ENCODE measurements around the gene PRKACB. TPM values are rescaled to one million over a fixed set of nuclear protein-coding genes. Genes with fewer than 3 reads are reported as not detected.

Gene PRKACB
- total and polyA plus RNA-seq, 4 donors, result 5.9 to 18.2 (median 8.9) TPM

DNA sequence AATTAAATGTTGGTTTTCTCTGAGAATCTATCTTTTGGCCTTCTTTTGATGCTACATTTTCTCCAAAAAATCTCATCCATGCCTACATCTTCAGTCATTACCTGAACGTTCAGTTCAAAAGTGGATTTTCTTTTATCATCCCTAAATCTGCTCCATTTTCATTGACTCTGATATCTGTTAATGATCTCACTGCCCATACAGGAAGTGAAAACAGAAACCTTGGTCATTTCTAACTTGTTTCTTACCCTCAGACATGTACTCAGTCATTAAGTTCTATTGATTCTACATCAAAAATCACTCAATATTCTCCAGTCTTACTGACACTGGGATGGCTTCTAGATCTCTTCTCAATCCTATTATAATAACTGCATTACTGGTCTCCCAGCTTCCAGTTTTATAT is 22.7 kb downstream of the PRKACB start (continued):
- TF ChIP-seq, protein P1, sequence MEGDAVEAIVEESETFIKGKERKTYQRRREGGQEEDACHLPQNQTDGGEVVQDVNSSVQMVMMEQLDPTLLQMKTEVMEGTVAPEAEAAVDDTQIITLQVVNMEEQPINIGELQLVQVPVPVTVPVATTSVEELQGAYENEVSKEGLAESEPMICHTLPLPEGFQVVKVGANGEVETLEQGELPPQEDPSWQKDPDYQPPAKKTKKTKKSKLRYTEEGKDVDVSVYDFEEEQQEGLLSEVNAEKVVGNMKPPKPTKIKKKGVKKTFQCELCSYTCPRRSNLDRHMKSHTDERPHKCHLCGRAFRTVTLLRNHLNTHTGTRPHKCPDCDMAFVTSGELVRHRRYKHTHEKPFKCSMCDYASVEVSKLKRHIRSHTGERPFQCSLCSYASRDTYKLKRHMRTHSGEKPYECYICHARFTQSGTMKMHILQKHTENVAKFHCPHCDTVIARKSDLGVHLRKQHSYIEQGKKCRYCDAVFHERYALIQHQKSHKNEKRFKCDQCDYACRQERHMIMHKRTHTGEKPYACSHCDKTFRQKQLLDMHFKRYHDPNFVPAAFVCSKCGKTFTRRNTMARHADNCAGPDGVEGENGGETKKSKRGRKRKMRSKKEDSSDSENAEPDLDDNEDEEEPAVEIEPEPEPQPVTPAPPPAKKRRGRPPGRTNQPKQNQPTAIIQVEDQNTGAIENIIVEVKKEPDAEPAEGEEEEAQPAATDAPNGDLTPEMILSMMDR (IDR thresholded peaks at IDR 0.05; ENCODE audit: low read depth, low read length, missing input control), result no peak
- TF ChIP-seq GABPA (IDR thresholded peaks at IDR 0.05 in 1 of 2, conservative IDR thresholded peaks at IDR 0.05 in 1 of 2) (no peak), EGR1 (IDR thresholded peaks at IDR 0.05; ENCODE audit: low read depth in 2 of 2) (no peak), RXRA (IDR thresholded peaks at IDR 0.05) (no peak)
- TF ChIP-seq, protein P2, sequence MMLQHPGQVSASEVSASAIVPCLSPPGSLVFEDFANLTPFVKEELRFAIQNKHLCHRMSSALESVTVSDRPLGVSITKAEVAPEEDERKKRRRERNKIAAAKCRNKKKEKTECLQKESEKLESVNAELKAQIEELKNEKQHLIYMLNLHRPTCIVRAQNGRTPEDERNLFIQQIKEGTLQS (IDR thresholded peaks at IDR 0.05), result no peak

DNA sequence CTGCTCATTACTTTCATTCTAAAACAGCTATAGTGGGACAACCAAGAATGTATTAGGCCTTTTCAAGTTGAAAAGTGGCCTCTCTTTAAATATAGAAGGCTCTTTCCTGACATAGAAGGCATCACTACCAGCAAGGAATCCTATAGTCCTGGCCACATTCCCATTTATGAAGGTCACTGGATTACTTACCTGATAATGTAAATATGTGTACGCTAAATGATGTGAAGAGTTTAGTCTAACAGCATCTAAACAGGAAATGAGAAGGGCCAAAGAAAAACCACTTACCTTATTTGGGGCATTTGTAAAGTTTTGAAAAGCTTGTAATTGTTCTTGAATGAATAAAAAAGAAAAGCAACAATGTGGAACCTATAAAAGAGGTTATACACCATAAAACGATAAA is 24.7 kb downstream of the PRKACB start:
- WGBS, result 86% methylated on average over 2 of the region's 2 CpGs
- DNase-seq (ENCODE audit: low spot score), result no peak
- TF ChIP-seq, protein P1 (IDR thresholded peaks at IDR 0.05; ENCODE audit: low read depth, low read length, missing input control), result no peak
- no peak for TF ChIP-seq HNF4A (conservative IDR thresholded peaks at IDR 0.05)
- no peak for TF ChIP-seq FOXA2 (IDR thresholded peaks at IDR 0.05)
- TF ChIP-seq HNF4G (IDR thresholded peaks at IDR 0.05), result no peak
- TF ChIP-seq EGR1 (IDR thresholded peaks at IDR 0.05; ENCODE audit: low read depth in 2 of 2), result no peak
- TF ChIP-seq RXRA (IDR thresholded peaks at IDR 0.05), result no peak
- TF ChIP-seq, protein P3, sequence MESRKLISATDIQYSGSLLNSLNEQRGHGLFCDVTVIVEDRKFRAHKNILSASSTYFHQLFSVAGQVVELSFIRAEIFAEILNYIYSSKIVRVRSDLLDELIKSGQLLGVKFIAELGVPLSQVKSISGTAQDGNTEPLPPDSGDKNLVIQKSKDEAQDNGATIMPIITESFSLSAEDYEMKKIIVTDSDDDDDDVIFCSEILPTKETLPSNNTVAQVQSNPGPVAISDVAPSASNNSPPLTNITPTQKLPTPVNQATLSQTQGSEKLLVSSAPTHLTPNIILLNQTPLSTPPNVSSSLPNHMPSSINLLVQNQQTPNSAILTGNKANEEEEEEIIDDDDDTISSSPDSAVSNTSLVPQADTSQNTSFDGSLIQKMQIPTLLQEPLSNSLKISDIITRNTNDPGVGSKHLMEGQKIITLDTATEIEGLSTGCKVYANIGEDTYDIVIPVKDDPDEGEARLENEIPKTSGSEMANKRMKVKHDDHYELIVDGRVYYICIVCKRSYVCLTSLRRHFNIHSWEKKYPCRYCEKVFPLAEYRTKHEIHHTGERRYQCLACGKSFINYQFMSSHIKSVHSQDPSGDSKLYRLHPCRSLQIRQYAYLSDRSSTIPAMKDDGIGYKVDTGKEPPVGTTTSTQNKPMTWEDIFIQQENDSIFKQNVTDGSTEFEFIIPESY (IDR thresholded peaks at IDR 0.05), result no peak
- no peak for TF ChIP-seq TAF1 (conservative IDR thresholded peaks at IDR 0.05)
- TF ChIP-seq YY1 (IDR thresholded peaks at IDR 0.05), result no peak
- TF ChIP-seq SP1 (IDR thresholded peaks at IDR 0.05), result no peak
- no peak for TF ChIP-seq RAD21 (IDR thresholded peaks at IDR 0.05)
- TF ChIP-seq, protein P4, sequence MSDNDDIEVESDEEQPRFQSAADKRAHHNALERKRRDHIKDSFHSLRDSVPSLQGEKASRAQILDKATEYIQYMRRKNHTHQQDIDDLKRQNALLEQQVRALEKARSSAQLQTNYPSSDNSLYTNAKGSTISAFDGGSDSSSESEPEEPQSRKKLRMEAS (IDR thresholded peaks at IDR 0.05), result no peak
- no peak overlapping the region for H3K27ac ChIP-seq (ENCODE audit: low read depth in 1 of 2, low read length in 2 of 2)
- no peaks in the 10 kb centered on the region for H3K27me3 ChIP-seq (ENCODE audit: control insufficient read depth in 4 of 4, insufficient read depth in 4 of 4, low read length in 3 of 4)
- H3K9ac ChIP-seq (ENCODE audit: low read depth in 1 of 2, low read length in 2 of 2), result no peak overlapping the region
- no peaks in the 10 kb centered on the region for H3K9me3 ChIP-seq (ENCODE audit: control insufficient read depth in 4 of 4, low read length in 3 of 4)
- no peaks in the 10 kb centered on the region for H3K36me3 ChIP-seq (ENCODE audit: control insufficient read depth in 4 of 4, insufficient read depth in 3 of 4, low read depth in 1 of 4, low read length in 3 of 4)
- no peak overlapping the region for H3K4me3 ChIP-seq (ENCODE audit: low read depth in 1 of 3, low read length in 3 of 3)
- H3K4me1 ChIP-seq (ENCODE audit: control insufficient read depth in 4 of 4, insufficient read depth in 4 of 4, low read length in 3 of 4), result no peaks in the 10 kb centered on the region

DNA sequence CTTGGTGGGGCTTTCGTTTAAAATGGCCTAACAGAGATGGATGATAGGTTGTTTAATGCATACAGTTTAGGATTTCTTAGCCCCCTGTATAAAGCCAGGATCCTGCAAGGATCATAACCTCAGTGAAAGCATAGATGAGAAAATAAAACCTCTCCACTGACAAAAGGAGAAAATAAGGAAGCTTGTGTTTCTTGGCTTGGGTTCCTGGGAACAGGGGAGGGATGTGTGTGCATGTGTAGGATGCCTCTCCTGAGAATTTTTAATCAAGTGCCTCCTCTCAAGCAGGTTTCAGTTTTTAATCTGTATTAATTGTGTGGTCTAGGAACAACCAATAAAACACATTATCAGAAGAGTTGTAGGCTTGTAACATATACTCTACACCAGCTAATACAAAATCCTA is 26.1 kb downstream of the PRKACB start:
- no peaks in the 10 kb centered on the region for H3K4me1 ChIP-seq (ENCODE audit: control insufficient read depth in 4 of 4, insufficient read depth in 4 of 4, low read length in 3 of 4)
- H3K9ac ChIP-seq (ENCODE audit: low read depth in 1 of 2, low read length in 2 of 2), result no peak overlapping the region
- H3K4me3 ChIP-seq (ENCODE audit: low read depth in 1 of 3, low read length in 3 of 3), result no peak overlapping the region
- H3K27me3 ChIP-seq (ENCODE audit: control insufficient read depth in 4 of 4, insufficient read depth in 4 of 4, low read length in 3 of 4), result no peaks in the 10 kb centered on the region
- 90% methylated on average over 1 of the region's 1 CpG for WGBS
- H3K36me3 ChIP-seq (ENCODE audit: control insufficient read depth in 4 of 4, insufficient read depth in 3 of 4, low read depth in 1 of 4, low read length in 3 of 4), result no peaks in the 10 kb centered on the region
- TF ChIP-seq FOXA2 (IDR thresholded peaks at IDR 0.05) (no peak), GABPA (IDR thresholded peaks at IDR 0.05 in 1 of 2, conservative IDR thresholded peaks at IDR 0.05 in 1 of 2) (no peak), FOXA1 (IDR thresholded peaks at IDR 0.05) (no peak)
- TF ChIP-seq, protein P3 (IDR thresholded peaks at IDR 0.05), result no peak
- TF ChIP-seq, protein P2 (IDR thresholded peaks at IDR 0.05), result no peak
- no peak overlapping the region for H3K27ac ChIP-seq (ENCODE audit: low read depth in 1 of 2, low read length in 2 of 2)
- DNase-seq (ENCODE audit: low spot score), result no peak
- no peaks in the 10 kb centered on the region for H3K9me3 ChIP-seq (ENCODE audit: control insufficient read depth in 4 of 4, low read length in 3 of 4)
